Glutamatergic neuron (in vitro differentiated cells): ENCODE data around the gene TSC22D4. TPM values are rescaled to one million over a fixed set of nuclear protein-coding genes. Genes with fewer than 3 reads are reported as not detected.
A peak's percentile ranks its signal among the peaks of the same experiment; 100 is the strongest.

Experiments used
- DNase-seq: peaks from one replicate; pipeline ENCODE4 v3.0.0; 2022
- H3K27ac Mint-ChIP-seq: one replicate; pipeline ENCODE4 v1.8.0; 2020; ENCODE audit warnings: mild to moderate bottlenecking, mixed read lengths, inconsistent platforms; ENCODE audit not compliant: unreplicated experiment
- H3K27me3 Mint-ChIP-seq: one replicate; pipeline ENCODE4 v1.8.0; 2020; ENCODE audit warnings: mild to moderate bottlenecking, moderate library complexity, mixed read lengths, inconsistent platforms; ENCODE audit not compliant: unreplicated experiment
- H3K36me3 Mint-ChIP-seq: one replicate; pipeline ENCODE4 v1.8.0; 2020; ENCODE audit warnings: mild to moderate bottlenecking, mixed read lengths, inconsistent platforms; ENCODE audit not compliant: unreplicated experiment
- H3K4me1 Mint-ChIP-seq: one replicate; pipeline ENCODE4 v1.8.0; 2020; ENCODE audit warnings: mild to moderate bottlenecking, low read depth, mixed read lengths, inconsistent platforms; ENCODE audit not compliant: unreplicated experiment
- H3K4me3 Mint-ChIP-seq: one replicate; pipeline ENCODE4 v1.8.0; 2020; ENCODE audit warnings: mild to moderate bottlenecking, mixed read lengths, inconsistent platforms; ENCODE audit not compliant: unreplicated experiment
- H3K9me3 Mint-ChIP-seq: one replicate; pipeline ENCODE4 v1.8.0; 2020; ENCODE audit warnings: mild to moderate bottlenecking, moderate library complexity, mixed read lengths, inconsistent platforms; ENCODE audit not compliant: unreplicated experiment
- total RNA-seq: library from RNA; stranded (reverse); fragmentation: NEBNext Ultra II Directional; extraction: Animal tissue kit (Norgen Biotek cat#: 25700); gene quantifications from one replicate; pipeline ENCODE4 v1.2.1, GENCODE V29; 2021; ENCODE audit not compliant: unreplicated experiment
- TF ChIP-seq, protein P1 (sequence below): fragments of 200-600 bp; sonication (generic); IDR thresholded peaks from one replicate; pipeline ENCODE4 v1.5.0; 2021; ENCODE audit not compliant: partially characterized antibody, unreplicated experiment

The TSC22D4 gene
- total RNA-seq, 1 donor from 2014 or later, result 39.6 TPM

DNA sequence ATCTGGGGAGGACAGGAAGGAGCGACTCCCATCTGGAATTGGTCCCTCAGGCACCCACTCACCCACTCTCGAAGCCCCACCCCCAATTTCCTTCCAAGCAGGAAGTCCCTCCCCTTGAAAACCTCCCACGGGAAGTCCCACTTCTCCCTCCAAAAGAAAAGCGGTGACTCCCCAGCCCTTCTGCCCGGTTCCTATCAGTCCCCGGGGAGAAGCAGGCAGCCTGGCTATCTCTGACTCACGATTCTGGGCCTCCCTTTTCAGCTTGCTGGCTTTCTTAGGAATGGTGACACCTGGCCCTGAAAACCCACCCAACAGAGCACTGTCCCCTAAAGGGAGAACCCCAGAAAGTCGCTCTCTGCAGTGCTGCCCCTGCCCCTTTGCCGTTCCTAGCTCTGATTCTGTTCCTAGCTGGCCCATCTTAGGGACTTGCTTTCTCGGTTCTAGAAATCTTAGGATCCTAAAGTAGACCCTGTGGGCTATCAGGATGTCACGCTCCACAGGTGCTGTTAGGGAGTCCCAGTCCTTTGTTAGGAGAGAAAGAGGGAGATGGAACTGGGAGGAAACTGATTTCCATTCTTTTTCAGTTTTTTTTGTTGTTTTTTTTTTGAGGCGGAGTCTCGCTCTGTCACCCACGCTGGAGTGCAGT lies 6.0 kb downstream of the TSC22D4 start:
- H3K4me3 Mint-ChIP-seq, result no peak overlapping the region
- TF ChIP-seq, protein P1, sequence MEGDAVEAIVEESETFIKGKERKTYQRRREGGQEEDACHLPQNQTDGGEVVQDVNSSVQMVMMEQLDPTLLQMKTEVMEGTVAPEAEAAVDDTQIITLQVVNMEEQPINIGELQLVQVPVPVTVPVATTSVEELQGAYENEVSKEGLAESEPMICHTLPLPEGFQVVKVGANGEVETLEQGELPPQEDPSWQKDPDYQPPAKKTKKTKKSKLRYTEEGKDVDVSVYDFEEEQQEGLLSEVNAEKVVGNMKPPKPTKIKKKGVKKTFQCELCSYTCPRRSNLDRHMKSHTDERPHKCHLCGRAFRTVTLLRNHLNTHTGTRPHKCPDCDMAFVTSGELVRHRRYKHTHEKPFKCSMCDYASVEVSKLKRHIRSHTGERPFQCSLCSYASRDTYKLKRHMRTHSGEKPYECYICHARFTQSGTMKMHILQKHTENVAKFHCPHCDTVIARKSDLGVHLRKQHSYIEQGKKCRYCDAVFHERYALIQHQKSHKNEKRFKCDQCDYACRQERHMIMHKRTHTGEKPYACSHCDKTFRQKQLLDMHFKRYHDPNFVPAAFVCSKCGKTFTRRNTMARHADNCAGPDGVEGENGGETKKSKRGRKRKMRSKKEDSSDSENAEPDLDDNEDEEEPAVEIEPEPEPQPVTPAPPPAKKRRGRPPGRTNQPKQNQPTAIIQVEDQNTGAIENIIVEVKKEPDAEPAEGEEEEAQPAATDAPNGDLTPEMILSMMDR, result no peak
- no peaks in the 10 kb centered on the region for H3K36me3 Mint-ChIP-seq
- DNase-seq, result no peak
- H3K27me3 Mint-ChIP-seq, result peaks cover 5% of the 10 kb centered on the region
- peaks cover 12% of the 10 kb centered on the region for H3K4me1 Mint-ChIP-seq
- no peak overlapping the region for H3K27ac Mint-ChIP-seq
- peaks cover 2% of the 10 kb centered on the region for H3K9me3 Mint-ChIP-seq

DNA sequence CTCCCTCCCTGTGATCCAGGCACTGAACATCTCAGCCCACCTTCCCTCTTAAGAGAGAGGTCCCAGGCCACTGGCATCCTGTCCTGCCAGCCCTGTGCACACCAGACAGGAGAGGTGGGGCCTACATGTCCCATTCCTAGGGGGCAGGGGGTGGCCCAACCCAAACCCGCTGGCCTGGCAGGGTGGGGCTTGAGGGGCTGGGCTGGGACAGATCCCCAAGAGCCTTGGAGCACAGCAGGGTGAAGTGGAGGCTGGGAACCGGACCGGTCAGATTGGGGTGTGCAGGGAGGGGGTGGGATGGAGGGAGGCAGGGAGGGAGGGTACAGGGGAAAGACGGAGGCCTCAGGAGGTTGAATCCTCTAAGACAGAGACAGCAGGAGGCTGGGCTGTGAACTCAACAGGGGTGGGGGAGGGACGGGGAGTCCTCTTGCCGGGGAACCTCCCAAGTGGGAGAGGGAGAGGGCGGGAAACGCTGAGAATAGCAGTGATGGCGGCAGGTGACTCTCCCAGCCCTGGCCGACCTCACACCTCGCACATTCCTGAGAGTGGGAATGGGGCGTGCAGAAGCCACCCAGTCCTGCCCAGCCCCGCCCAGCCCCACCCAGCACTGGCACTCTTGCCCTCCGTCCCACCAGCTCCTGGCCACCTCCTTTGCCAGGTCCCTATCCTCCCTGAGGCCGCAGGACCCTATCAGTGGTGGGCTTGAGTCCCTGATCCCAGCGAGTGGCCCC lies 6.7 kb downstream of the TSC22D4 start:
- Mint-ChIP-seq H3K27me3 (peaks cover 5% of the 10 kb centered on the region), H3K9me3 (peaks cover 2% of the 10 kb centered on the region), H3K4me1 (peaks cover 12% of the 10 kb centered on the region), H3K27ac (no peak overlapping the region), H3K4me3 (no peak overlapping the region), H3K36me3 (no peaks in the 10 kb centered on the region)
- no peak for DNase-seq
- TF ChIP-seq, protein P1, result no peak

DNA sequence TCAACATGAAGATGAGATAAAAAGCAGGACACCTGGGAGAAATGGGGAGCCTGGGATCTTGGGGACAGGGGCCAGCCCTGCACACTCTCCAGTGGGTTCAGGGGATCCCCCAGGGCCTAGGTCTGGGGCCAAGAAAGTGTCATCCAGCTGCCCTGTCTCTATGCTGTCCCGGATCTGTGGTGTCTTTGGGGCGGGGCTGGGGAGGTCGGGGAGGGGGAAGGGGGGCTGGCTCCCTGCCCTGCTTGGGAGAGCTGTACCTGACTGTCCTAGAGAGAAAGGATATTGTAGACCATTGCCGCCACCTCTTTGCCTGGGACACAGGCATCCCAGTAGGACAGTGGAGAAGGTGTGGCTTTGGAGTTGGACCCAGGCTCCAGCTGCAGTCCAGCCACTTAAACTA lies 8.0 kb downstream of the TSC22D4 start:
- Mint-ChIP-seq H3K4me1 (peaks cover 10% of the 10 kb centered on the region), H3K9me3 (peaks cover 2% of the 10 kb centered on the region), H3K4me3 (no peak overlapping the region), H3K27me3 (peaks cover 5% of the 10 kb centered on the region), H3K27ac (no peak overlapping the region), H3K36me3 (no peaks in the 10 kb centered on the region)
- TF ChIP-seq, protein P1, result no peak
- DNase-seq, result no peak

DNA sequence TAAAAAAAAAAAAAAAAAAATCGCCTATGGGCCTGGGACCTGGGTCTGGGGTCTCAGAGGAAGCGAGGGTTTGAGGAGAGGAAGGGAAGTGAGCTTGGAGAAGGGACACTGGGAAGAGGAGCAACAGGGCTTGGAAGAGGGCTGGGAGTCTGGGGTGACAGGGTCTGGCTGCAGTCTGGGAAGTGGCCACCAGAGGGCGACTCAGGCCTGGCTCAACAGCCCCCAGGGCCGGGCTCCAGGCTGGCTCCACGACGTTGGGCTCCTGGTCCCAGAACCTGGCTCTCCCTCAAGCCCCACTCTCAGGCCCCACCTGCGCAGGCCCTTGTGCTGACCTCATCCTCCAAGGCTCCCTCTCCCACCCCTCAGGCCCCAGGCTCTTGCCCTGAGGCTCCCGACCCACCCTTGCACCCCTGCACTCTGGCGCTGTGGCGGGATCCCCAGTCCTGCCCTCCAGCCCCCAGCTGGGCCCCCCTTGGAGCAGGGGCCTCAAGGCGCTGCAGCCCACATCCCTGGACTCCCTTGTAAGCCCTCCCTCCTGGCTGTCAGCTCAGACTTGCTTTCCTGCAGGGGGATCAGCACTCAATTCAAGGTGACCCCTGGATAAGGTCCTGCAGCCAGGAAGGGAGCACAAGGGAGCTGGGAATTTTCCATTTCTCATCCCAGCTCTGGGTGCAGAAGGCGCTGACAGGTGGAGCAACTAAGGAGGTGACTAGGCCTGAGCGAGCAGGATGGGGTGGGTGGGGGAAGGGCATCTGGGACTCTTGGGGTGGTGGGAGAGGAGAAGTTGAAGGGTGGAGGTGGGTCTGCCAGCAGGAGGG lies 9.6 kb downstream of the TSC22D4 start:
- Mint-ChIP-seq H3K36me3 (no peaks in the 10 kb centered on the region), H3K9me3 (peaks cover 4% of the 10 kb centered on the region), H3K27me3 (peaks cover 5% of the 10 kb centered on the region), H3K27ac (no peak overlapping the region), H3K4me3 (no peak overlapping the region), H3K4me1 (peaks cover 3% of the 10 kb centered on the region)
- DNase-seq, result peak; percentile 94
- TF ChIP-seq, protein P1, result peak; percentile 98
